NCI-H1048 (cell line): ENCODE data around the gene S100A2.
"Not testable (repeated sequence)": the region's sequence is repeated elsewhere in the genome, so short reads cannot be mapped to it uniquely, and the experiment has no call there.

ENCODE experiments used
- DNase-seq: peaks from one replicate; lab custom pipeline; 2025; lab: John Stamatoyannopoulos, UW

S100A2 gene

GRCh38 chr1:153563483-153563901, 2.2 kb downstream of the S100A2 start:
- DNase-seq: no peak

- not testable (repeated sequence) for DNase-seq
Observed at GRCh38 chr1:153562021-153562420, 3.6 kb downstream of the S100A2 start.

- DNase-seq: no peak
Observed at GRCh38 chr1:153561466-153561985, 4.1 kb downstream of the S100A2 start.

- no peak for DNase-seq
Observed at GRCh38 chr1:153560771-153561465, 4.7 kb downstream of the S100A2 start.

- no peak for DNase-seq
Observed at GRCh38 chr1:153560241-153560640, 5.4 kb downstream of the S100A2 start.

- no peak for DNase-seq
Observed at GRCh38 chr1:153557877-153558276, 7.8 kb downstream of the S100A2 start.

- DNase-seq: no peak
Observed at GRCh38 chr1:153556348-153556747, 9.3 kb downstream of the S100A2 start.

GRCh38 chr1:153553830-153554541, 11.7 kb downstream of the S100A2 start:
- DNase-seq: no peak

- DNase-seq: no peak
Observed at GRCh38 chr1:153553096-153553495, 12.5 kb downstream of the S100A2 start.

GRCh38 chr1:153552335-153552734, 13.3 kb downstream of the S100A2 start:
- no peak for DNase-seq

- DNase-seq: no peak
Observed at GRCh38 chr1:153550827-153551500, 14.7 kb downstream of the S100A2 start.

- no peak for DNase-seq
Observed at GRCh38 chr1:153550398-153550758, 15.3 kb downstream of the S100A2 start.

GRCh38 chr1:153549741-153550397, 15.8 kb downstream of the S100A2 start:
- no peak for DNase-seq

GRCh38 chr1:153548722-153549688, 16.6 kb downstream of the S100A2 start, which contains the start of gene S100A3:
TSS of gene S100A3 (minus strand) at chr1:153549258. CDS start at chr1:153548485, 773 bp downstream.
- no peak for DNase-seq

GRCh38 chr1:153547560-153548551, 17.8 kb downstream of the S100A2 start:
- DNase-seq: no peak

- DNase-seq: no peak
Observed at GRCh38 chr1:153546796-153547559, 18.7 kb downstream of the S100A2 start.

GRCh38 chr1:153546371-153546770, 19.3 kb downstream of the S100A2 start:
- DNase-seq: no peak

GRCh38 chr1:153545067-153546055, 20.3 kb downstream of the S100A2 start, which contains the start of gene S100A4:
TSS of gene S100A4 (minus strand) at chr1:153545806. CDS start at chr1:153544794, 1,012 bp downstream.
- peak; percentile 45 for DNase-seq
